Measurements from ENCODE around the gene DDX25. TPM values are rescaled to one million over a fixed set of nuclear protein-coding genes. Genes with fewer than 3 reads are reported as not detected.

Gene DDX25
- total and polyA plus RNA-seq, 2 of the 13 experiments (the other 11 are each of a cell fraction or from before 2014, with no cell fraction given), result 0.17 to 0.29 TPM

DNA sequence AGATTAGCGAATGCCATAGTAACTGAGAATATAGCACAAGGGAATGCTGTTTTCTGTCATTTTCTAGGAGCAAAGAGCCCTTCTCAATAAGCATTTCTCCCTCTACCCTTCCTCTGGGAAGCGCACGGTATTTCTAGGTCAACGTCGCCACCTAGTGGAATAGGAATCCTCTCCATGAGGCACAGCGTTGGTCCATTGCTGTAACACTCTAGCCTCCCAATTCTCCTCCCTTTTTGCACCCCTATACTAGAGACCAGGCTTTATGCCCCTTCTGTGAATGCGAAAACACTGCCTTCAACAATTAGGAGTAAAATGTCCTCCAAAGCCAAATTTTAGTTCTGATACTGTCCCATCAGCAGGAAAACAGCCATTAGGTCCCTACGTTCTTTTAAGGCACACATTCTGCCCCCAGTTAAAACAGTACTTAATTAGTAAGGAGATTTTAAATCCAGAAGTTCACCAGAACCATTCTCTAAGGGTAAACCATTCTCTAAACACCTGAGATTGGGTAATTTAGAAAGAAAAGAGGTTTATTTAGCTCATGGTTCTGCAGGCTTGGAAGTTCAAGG, 29.7 kb upstream of the DDX25 start (continued):
- TF ChIP-seq ZC3H13 (CRISPR knock-in tag; IDR thresholded peaks at IDR 0.05) (no peak), RAD21 (CRISPR knock-in tag; IDR thresholded peaks at IDR 0.05) (peak; percentile 68), TEAD3 (CRISPR knock-in tag; optimal IDR thresholded peaks at IDR 0.05; ENCODE audit: borderline replicate concordance) (peak; percentile 33)

DNA sequence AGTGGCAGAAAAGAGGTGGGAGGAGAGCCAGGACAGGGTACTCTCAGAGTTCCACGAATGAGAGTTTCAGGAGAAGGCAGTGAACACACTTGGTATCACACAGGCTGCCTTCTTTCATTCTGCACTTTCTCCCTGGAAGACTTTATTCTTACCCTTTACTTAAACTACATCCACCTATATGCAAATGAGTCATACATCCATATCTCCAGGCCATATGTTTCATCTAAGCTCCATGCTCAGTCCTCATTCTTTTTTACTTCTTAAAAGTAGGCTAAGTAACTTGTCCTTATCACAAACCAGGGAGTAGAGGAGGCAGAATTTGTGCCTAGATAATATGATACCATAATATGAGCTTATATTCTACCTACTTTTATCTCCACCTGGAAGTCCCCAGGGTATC, 23.0 kb upstream of the DDX25 start:
- Histone ChIP-seq H3K36me3 (replicated peaks in 1 of 2; ENCODE audit: control insufficient read depth in 1 of 2, insufficient read depth in 2 of 2, low read length in 2 of 2) (no peaks in the 10 kb centered on the region), H2AFZ (ENCODE audit: low read length) (no peak overlapping the region), H3K27ac (ENCODE audit: extremely low read length, insufficient read depth, low read length) (no peak overlapping the region), H3K4me3 (replicated peaks in 1 of 3; ENCODE audit: insufficient read depth in 1 of 3, low read depth in 2 of 3, low read length in 3 of 3) (no peak overlapping the region), H3K27me3 (ENCODE audit: control insufficient read depth in 1 of 2, insufficient read depth in 2 of 2, low read length in 2 of 2) (no peaks in the 10 kb centered on the region), H3K4me2 (ENCODE audit: low read depth, low read length) (no peak overlapping the region), H3K9ac (ENCODE audit: insufficient read depth, low read depth, low read length) (no peak overlapping the region), H4K20me1 (ENCODE audit: insufficient read depth, low read length) (no peaks in the 10 kb centered on the region), H3K4me1 (ENCODE audit: insufficient read depth, low read length) (peaks cover 26% of the 10 kb centered on the region), H3K79me2 (ENCODE audit: insufficient read depth, low read length) (no peaks in the 10 kb centered on the region), H3K9me3 (ENCODE audit: low read length) (no peaks in the 10 kb centered on the region)
- ChIA-PET CTCF (ENCODE audit: low intra/inter-chr PET ratio, low total read pairs) (no interaction called here), POLR2A (no interaction called here)
- FAIRE-seq (no peak), ATAC-seq (no peak), DNase-seq (ENCODE audit: low spot score) (no peak)
- no TSS peak for BruUV-seq (replicated peaks)
- intact Hi-C loops (cut with micrococcal nuclease; ENCODE audit: unreplicated experiment) (no loop called here), in situ Hi-C loops (cut with HindIII; ENCODE audit: extremely low pct_ligation_motif_present, low pct_unique_long_range_greater_than_20kb) (no loop called here)
- 22% methylated on average over 1 of the region's 1 CpG for WGBS (ENCODE audit: low lambda C conversion rate)
- TF ChIP-seq KDM1A (CRISPR knock-in tag; IDR thresholded peaks at IDR 0.05) (no peak), ZNF841 (CRISPR knock-in tag; IDR thresholded peaks at IDR 0.05; ENCODE audit: borderline replicate concordance) (no peak), BRCA1 (CRISPR knock-in tag; IDR thresholded peaks at IDR 0.05) (no peak), MTA1 (CRISPR knock-in tag; IDR thresholded peaks at IDR 0.05; ENCODE audit: borderline replicate concordance) (no peak), FOXA1 (IDR thresholded peaks at IDR 0.05) (no peak), FOXA1 (CRISPR knock-in tag; IDR thresholded peaks at IDR 0.05) (no peak), KDM5B (CRISPR knock-in tag; IDR thresholded peaks at IDR 0.05; ENCODE audit: borderline replicate concordance) (no peak), ZBTB8A (CRISPR knock-in tag; IDR thresholded peaks at IDR 0.05; ENCODE audit: borderline replicate concordance, low read depth) (no peak), ELF4 (CRISPR knock-in tag; IDR thresholded peaks at IDR 0.05; ENCODE audit: borderline replicate concordance) (no peak), RBM39 (IDR thresholded peaks at IDR 0.05; ENCODE audit: low read depth, low read length, poor library complexity, severe bottlenecking) (no peak), ZNF446 (CRISPR knock-in tag; IDR thresholded peaks at IDR 0.05) (no peak), PHB2 (IDR thresholded peaks at IDR 0.05; ENCODE audit: partially characterized antibody) (no peak), MEF2D (CRISPR knock-in tag; IDR thresholded peaks at IDR 0.05) (no peak), ZNF10 (CRISPR knock-in tag; IDR thresholded peaks at IDR 0.05; ENCODE audit: borderline replicate concordance, low read depth) (no peak)
- TF ChIP-seq, protein P1, sequence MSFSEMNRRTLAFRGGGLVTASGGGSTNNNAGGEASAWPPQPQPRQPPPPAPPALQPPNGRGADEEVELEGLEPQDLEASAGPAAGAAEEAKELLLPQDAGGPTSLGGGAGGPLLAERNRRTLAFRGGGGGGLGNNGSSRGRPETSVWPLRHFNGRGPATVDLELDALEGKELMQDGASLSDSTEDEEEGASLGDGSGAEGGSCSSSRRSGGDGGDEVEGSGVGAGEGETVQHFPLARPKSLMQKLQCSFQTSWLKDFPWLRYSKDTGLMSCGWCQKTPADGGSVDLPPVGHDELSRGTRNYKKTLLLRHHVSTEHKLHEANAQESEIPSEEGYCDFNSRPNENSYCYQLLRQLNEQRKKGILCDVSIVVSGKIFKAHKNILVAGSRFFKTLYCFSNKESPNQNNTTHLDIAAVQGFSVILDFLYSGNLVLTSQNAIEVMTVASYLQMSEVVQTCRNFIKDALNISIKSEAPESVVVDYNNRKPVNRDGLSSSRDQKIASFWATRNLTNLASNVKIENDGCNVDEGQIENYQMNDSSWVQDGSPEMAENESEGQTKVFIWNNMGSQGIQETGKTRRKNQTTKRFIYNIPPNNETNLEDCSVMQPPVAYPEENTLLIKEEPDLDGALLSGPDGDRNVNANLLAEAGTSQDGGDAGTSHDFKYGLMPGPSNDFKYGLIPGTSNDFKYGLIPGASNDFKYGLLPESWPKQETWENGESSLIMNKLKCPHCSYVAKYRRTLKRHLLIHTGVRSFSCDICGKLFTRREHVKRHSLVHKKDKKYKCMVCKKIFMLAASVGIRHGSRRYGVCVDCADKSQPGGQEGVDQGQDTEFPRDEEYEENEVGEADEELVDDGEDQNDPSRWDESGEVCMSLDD (CRISPR knock-in tag; IDR thresholded peaks at IDR 0.05; ENCODE audit: borderline replicate concordance), result no peak
- TF ChIP-seq, protein P2, sequence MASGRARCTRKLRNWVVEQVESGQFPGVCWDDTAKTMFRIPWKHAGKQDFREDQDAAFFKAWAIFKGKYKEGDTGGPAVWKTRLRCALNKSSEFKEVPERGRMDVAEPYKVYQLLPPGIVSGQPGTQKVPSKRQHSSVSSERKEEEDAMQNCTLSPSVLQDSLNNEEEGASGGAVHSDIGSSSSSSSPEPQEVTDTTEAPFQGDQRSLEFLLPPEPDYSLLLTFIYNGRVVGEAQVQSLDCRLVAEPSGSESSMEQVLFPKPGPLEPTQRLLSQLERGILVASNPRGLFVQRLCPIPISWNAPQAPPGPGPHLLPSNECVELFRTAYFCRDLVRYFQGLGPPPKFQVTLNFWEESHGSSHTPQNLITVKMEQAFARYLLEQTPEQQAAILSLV (CRISPR knock-in tag; IDR thresholded peaks at IDR 0.05; ENCODE audit: borderline replicate concordance), result no peak
- TF ChIP-seq, protein P3, sequence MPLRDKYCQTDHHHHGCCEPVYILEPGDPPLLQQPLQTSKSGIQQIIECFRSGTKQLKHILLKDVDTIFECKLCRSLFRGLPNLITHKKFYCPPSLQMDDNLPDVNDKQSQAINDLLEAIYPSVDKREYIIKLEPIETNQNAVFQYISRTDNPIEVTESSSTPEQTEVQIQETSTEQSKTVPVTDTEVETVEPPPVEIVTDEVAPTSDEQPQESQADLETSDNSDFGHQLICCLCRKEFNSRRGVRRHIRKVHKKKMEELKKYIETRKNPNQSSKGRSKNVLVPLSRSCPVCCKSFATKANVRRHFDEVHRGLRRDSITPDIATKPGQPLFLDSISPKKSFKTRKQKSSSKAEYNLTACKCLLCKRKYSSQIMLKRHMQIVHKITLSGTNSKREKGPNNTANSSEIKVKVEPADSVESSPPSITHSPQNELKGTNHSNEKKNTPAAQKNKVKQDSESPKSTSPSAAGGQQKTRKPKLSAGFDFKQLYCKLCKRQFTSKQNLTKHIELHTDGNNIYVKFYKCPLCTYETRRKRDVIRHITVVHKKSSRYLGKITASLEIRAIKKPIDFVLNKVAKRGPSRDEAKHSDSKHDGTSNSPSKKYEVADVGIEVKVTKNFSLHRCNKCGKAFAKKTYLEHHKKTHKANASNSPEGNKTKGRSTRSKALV (CRISPR knock-in tag; IDR thresholded peaks at IDR 0.05), result no peak
